Measurements from ENCODE around the gene INPP5D. TPM values are rescaled to one million over a fixed set of nuclear protein-coding genes. Genes with fewer than 3 reads are reported as not detected.

Gene INPP5D
- total RNA-seq, 1 experiment from 2014 or later: 12.7 TPM

GRCh38 chr2:233033672-233034071, 26.5 kb upstream of the INPP5D start:
- peaks cover 9 to 11% of the 10 kb centered on the region in 2 experiments for H3K4me1 Mint-ChIP-seq
- no CpG with 5 or more reads among the region's 9 CpGs for WGBS (ENCODE audit: extremely low coverage, insufficient read length, low lambda C conversion rate)

More at GRCh38 chr2:233033672-233034071, 26.5 kb upstream of the INPP5D start:
- Histone ChIP-seq H3K9me3 (ENCODE audit: control insufficient read depth, low read depth, low read length) (no peaks in the 10 kb centered on the region), H3K4me1 (ENCODE audit: insufficient read depth, low read length) (no peaks in the 10 kb centered on the region), H2BK15ac (ENCODE audit: low read depth, low read length) (no peak overlapping the region), H4K8ac (replicated peaks; ENCODE audit: insufficient read length, low read depth, low read length) (no peak overlapping the region), H2AK5ac (ENCODE audit: insufficient read length, low read length) (no peak overlapping the region), H3K79me1 (ENCODE audit: insufficient read depth, low read depth, low read length, poor library complexity, severe bottlenecking) (no peaks in the 10 kb centered on the region), H3K79me2 (ENCODE audit: insufficient read depth, low read length) (no peaks in the 10 kb centered on the region), H2BK20ac (ENCODE audit: low read depth, low read length, poor library complexity, severe bottlenecking) (no peak overlapping the region), H4K20me1 (ENCODE audit: control insufficient read depth, insufficient read depth, insufficient read length) (no peaks in the 10 kb centered on the region), H3K23me2 (ENCODE audit: insufficient read length, low read depth, low read length, poor library complexity, severe bottlenecking) (no peaks in the 10 kb centered on the region), H3K23ac (ENCODE audit: insufficient read length, low read depth, low read length) (no peak overlapping the region), H3K14ac (ENCODE audit: insufficient read depth, low read length) (no peak overlapping the region), H4K91ac (ENCODE audit: insufficient read length, low read depth, low read length) (no peak overlapping the region), H3K9ac (ENCODE audit: extremely low read depth, insufficient read length, low read length) (no peak overlapping the region), H3K4ac (ENCODE audit: low read depth, low read length) (no peak overlapping the region), H2AFZ (ENCODE audit: low read length) (no peak overlapping the region), H3K27ac (ENCODE audit: insufficient read length, low read depth, low read length) (no peak overlapping the region), H4K5ac (ENCODE audit: insufficient read length, low read depth, low read length) (no peak overlapping the region), H2BK12ac (ENCODE audit: insufficient read length, low read depth, low read length) (no peak overlapping the region), H2BK5ac (ENCODE audit: insufficient read length, low read length) (no peak overlapping the region), H3K4me2 (ENCODE audit: insufficient read depth, insufficient read length, low read length) (no peak overlapping the region), H3K27me3 (ENCODE audit: insufficient read depth, low read length) (no peaks in the 10 kb centered on the region), H3K18ac (ENCODE audit: insufficient read length, low read depth, low read length) (no peak overlapping the region), H2BK120ac (ENCODE audit: low read depth, low read length, poor library complexity, severe bottlenecking) (no peak overlapping the region), H3K56ac (ENCODE audit: insufficient read length, low read depth, low read length) (no peak overlapping the region), H3T11ph (ENCODE audit: low read length) (no peak overlapping the region)
- TF ChIP-seq CTCF (conservative IDR thresholded peaks at IDR 0.05): no peak
- Mint-ChIP-seq H3K9me3 (peaks cover 0 to 3% of the 10 kb centered on the region in 2 experiments; a peak in 1 of 5 replicates), H3K27ac (no peak overlapping the region), H3K36me3 (ENCODE audit: insufficient read depth in 1 of 3, low read depth in 3 of 3) (peaks cover 0 to 4% (median 0%) of the 10 kb centered on the region in 3 experiments; a peak in 1 of 7 replicates), H3K27me3 (ENCODE audit: low read depth) (no peaks in the 10 kb centered on the region; the same call in 1 of the 2 replicates), H3K4me3 (no peak overlapping the region; a peak in 1 of 5 replicates)
- no peak for DNase-seq
